HG02759 (cell line): ENCODE data around the gene ELFN1.

Source experiments
- ATAC-seq: cut with Tn5 transposase; IDR thresholded peaks from one replicate; pipeline ENCODE4 v1.9.1; 2021; ENCODE audit warnings: mild to moderate bottlenecking, moderate library complexity; ENCODE audit not compliant: unreplicated experiment

Gene ELFN1

DNA sequence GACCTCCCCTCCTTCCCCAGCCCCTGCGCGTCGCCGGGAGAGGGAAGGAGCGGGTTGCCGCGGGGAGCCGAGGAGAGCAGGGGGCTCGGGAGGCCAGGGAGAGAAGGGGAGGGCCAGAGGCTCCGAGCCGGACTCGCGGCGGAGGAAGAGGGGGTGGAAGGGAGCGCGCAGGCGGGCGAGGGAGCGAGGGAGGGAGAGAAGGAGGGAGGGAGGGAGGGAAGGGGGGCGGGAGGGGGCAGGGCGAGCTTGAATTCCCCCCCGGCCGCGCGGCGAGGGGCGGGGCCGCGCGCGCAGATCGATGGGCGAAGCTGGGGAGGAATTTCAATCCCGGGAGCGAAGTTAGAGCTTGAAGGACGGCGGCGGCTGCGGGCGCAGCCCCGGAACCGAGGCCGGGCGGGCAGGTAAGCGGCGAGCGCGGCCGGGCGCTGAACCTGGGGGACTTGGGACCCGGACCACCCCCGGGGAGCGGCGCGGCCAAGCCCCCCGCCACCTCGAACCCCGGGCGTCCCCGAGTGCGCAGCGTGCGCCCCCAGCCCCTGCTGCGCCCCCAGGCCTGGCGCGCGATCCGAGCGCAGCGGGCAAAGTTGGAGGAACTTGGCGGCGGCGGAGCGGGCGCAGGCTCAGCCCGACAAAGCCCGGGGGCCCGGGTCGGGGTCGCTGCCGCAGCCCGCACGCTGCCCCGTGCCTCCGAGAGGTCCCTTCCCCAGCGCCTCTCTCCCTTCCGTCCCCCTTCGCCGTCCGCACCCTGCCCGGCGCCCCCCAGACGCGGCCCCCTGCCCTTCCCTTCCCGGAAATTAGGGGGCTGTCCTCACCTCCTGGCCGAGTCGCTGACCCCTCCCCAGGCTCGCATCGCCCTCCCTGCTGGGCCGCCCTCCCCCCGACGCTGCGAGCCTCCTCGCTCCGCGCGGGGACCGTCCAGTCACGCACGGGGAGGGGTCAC is at the start of gene ELFN1:
Gene ELFN1, plus strand, starts transcription at position 324 of the 940 bp plus-strand sequence. CDS start 74,320 bp downstream, outside the sequence.
- no peak for ATAC-seq

DNA sequence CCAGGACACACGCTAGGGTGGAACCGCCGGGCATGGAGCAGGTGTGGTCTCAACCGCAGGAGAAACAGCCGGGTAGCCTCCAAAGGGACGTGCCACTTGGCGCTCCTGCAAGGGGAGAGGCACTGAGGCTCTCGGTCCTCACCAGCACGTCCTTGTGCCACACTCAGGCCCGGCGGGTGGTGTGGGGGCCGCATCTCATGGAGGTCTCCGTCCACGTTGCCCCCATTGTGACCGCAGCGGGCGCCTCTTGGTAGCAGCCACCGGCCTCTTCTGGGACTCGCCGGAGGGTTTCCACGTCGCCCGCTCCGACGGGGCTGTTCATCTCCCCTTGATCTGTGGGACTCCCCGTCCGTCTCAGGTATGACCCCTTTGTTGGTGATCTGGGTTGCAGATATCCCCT is 49.2 kb upstream of the ELFN1 start:
- ATAC-seq = no peak

DNA sequence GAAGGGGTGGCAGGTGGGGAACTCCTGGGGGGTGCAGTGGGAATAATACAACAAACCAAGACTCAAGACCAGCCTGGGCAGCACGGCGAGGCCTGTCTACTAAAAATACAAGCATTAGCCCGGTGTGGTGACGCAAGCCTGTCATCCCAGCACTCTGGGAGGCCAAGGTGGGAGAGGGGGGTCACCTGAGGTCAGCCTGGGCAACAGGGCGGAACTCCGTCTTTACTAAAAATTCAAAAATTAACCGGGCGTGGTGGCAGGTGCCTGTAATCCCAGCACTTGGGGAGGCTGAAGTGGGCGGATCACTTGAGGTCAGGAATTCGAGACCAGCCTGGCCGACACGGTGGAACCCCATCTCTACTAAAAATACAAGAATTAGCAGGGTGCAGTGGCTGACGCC is 48.4 kb upstream of the ELFN1 start:
- ATAC-seq = no peak

DNA sequence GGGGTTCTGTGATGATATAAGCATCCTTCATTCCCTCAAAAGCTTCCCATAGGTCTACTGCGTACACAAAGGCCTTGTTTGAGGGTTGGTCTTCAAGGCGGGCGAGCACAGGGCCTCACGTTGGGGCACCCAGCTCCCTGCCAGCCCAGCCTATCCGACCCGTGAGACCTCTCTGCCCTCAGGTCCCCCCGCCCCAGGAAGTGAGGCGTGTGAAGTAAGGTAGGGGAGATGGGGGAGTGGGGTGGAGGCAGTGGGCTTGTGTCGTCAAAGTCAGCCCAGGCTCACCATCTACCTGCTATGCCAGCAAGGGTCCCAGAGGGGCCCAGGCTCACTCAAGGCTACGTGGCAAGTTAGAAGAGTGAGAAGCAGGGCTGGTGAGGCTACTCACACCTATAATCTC is 47.6 kb upstream of the ELFN1 start:
- ATAC-seq = no peak

DNA sequence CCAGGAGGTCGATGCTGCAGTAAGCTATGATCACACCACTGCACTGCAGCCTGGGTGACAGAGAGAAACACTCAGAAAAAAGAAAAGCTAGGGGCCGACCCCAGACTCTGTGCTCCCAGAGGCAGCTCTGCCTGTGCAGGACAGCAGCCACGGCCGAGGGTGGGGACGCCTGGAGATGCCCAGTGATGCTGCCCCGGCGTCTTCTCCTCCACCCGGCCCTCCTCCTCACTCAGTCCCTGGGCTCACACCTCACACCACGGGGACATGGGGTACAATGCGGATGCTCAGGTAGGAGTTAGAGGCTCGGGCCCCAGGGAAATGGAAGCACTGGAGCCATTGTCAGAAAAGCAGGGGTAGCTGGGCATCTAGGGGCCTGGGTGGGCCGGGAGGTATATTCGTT is 46.3 kb upstream of the ELFN1 start:
- ATAC-seq = no peak

DNA sequence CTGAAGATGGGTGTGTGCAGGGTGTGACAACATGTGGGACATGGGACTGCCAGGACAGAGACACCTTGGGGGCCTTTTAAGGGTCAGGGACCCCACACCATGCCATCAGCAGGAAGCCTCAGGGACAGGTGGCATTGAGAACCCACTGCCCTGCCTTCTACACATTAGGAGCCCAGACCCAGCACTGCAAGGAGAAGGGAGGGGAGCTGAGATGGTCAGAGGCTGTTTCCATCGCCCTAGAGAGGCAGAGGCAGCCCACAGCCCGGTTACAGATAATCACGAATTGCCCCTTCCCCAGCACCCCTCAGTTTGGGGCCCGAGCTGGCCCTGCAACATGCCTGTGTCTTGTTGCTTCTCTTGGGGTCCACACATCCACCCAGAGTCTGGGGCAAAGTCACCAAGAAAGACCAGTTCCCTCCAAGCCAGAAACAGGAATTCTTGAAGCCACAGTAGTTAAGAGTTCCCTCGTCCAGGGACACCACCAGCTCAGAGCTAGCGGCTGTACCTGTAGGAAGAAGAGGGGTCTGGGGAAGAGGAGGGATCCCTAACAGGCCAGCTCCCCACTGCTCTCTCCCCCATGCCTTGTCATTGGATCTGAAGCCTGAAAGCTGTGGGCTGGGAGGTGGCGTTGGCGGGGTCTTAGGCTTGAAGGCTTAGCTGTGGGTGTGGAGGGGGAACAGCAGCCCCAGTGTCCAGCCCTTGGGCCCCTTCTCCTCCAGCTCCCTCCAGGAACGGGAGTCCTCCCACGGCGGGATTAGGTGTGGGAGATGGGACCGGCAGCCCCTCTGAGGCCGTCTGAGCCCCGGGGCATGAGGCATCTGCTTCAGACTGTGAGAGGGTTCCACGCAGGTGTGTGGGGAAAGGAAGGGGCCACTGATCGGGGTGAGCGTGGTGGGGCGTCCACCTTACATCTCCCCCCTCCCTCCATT is 44.8 kb upstream of the ELFN1 start:
- no peak for ATAC-seq

DNA sequence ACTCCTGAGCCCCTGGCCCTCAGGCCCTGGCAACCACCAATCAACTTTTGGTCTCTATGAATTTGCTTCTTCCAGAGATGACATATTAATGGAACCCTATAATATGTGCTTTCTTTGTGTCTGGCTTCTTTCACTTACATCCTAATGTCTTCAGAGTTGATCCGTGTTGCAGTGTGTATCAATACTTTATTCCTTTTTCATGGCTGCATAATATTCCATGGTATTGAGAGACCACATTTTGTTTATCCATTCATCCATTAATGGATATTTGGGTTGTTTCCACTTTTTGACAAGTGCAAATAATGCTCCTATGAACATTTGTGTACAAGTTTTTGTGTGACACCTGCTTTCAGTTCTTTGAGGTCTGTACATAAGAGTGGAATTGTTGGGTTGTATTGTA is 43.3 kb upstream of the ELFN1 start:
- no peak for ATAC-seq

DNA sequence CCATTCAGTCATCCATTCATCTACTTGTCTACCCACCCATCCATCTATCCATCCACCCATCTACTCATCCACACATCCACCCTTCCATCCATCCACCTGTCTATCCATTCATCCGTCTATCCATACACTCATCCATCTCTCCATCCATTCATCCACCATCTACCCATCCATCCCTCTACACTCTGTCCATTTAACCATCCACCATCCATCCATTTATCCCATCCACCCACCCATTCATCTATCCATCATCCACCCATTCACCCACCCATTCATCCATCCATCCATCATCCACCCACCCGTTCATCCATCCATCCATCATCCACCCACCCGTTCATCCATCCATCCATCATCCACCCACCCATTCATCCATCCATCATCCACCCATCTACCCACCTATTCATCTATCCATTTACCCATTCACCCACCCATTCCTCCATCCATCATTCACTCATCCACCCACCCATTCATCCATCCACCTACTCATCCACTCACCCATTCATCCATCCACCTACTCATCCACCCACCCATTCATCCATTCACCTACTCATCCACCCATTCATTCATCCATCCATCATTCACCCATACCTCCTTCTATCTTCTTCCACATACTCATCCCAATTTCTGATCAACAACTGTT is 39.3 kb upstream of the ELFN1 start:
- ATAC-seq = no peak

DNA sequence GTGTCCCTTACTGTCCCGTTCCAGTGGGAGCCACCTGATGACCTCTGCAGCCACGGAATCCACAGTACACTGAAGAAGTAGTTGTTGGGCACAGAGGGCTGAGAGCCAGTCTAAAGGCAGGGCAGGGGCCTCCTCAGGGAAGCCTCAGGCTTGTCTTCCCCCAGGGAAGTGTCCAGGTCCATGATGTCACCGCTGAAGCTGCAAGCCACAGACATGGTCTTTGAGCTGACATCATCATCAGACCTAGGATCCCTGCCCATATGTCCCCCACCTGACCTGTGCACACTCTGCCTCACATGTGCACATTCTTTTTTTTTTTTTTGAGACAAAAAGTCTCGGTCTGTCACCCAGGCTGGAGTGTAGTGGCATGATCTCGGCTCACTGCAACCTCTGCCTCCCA is 38.4 kb upstream of the ELFN1 start:
- no peak for ATAC-seq

DNA sequence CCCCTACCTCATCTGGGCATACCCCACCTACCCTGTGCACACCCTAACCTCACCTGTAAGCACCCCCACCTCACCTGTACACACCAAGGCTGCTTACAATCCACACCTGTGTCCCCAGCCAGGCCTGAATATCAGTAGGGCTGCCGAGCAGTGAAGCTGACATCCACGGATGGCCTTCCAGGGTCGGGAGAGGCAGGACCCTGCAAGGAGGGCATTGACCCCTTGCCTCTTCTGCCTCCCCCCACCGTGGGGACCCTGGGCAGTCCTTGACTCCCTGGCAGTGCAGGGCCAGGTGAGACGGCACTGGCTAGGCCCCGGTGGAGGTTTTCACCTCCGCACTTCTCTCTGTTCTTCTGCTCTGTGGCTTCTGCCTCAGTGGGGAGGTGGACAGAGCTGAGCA is 37.6 kb upstream of the ELFN1 start:
- ATAC-seq = no peak

DNA sequence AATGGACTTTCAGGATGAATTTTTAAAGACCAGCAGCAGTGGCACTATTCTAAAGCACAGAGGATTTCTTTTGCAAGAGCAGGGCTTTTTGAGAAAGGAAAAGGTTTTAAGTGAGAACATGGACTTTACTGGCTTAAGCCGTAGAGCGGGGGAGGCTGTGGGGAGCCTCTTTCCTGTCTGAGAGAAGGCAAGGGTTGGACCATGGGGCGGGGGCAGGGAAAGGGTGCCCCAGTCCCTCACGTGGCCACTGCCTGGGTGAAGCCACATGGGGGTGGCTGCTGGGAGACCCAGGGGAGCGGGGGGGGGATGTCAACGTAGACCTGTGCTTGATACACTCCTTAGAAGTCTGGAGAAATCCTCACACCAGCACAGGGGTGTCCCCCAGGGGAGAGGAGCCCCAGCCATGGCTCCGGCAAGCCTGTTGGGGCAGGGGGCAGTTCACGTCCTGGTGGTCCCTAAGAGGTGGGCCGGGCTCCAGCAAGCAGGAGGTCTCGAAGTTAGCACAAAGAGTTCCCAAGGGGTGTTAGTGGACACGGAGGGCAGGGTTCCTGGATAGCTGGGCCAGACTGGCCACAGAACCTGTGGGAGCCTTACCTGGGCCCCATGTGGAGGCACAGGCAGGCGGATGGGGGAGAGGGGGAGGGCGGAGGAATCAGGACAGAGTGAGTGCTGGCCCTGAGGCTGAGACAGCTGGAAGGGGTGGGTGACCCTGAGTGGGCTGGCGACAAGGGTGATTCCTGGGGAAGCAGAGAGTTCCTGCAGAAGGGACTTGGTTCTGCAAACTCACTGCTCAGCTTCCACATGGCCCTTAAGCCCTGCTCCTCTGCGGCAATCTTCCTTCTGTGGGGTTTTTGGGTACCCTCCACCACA is 36.9 kb upstream of the ELFN1 start:
- ATAC-seq = no peak

DNA sequence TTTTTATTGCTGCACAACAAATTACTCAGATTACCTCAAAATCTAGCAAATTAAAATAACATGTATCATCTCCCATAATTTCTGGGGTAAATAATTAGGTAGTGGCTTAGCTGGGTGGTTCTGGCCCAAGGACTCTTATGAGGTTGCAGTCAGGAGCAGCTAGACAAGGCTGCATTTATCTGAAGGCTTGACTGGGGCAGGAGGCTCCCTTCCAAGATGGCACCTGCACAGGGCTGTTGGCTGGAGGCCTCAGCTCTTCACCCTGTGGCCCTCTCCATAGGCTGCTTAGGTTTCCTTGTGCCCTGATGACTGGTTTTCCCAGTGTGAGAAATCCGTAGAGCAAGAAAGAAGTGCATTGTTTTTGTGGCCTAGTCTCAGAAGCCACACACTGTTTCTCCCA is 34.7 kb upstream of the ELFN1 start:
- ATAC-seq = no peak

DNA sequence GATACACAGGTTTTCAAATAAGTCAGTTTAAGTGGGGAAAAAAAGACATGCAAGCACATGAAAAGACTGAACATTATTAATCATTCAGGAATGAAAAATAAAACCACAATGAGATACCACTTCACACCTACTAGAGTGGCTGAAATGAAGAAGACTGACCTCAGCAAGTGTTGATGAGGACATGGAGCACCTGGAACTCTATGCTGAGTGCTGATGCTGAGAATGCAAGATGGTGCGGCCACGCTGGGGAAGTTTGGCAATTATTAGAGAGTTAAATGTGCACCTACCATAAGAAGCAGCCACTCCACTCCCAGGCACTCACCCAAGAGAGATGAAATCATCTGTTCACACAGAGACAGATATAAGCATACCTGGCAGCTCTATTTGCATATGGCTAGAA is 32.9 kb upstream of the ELFN1 start:
- no peak for ATAC-seq

DNA sequence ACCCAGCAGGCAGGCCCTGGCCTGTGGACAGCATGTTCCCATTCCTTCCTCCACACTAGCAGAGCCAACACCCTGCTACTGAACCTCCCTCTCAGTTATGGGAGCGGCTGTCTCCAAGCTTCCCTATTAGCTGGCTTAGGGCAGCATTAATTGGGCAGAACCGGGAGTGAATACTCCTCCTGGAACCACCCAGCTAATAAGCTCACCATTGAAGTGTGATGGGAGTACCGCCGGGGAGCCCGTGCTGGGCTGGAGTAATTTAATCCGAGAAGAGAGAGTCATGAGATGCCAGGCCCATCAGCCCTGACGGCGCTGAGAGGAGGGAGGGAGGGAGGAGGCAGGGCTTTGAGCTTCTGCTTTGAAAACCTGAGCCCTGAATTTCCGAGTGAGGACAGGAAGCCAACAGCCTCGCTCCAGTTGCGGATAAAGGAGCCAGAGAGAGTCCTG is 31.8 kb upstream of the ELFN1 start:
- ATAC-seq = no peak

DNA sequence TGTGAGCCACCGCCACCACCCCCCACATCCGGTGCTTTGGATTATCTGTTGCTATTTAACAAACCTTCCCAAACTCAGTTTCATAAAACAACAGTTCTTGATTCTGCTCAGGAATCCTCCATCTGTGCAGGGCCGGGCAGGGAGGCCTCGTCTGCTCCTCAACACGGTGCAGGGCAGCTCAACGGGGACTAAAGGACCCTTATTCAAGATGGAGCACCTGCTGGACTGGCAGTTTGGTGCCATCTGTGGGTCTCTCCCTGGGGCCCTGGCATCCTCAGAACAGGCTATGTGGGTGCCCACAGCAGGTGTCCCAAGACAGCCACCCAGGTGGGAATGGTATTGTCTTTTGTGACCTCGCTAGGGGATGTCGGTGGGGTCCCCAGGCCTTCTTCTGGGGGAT is 31.0 kb upstream of the ELFN1 start:
- no peak for ATAC-seq

DNA sequence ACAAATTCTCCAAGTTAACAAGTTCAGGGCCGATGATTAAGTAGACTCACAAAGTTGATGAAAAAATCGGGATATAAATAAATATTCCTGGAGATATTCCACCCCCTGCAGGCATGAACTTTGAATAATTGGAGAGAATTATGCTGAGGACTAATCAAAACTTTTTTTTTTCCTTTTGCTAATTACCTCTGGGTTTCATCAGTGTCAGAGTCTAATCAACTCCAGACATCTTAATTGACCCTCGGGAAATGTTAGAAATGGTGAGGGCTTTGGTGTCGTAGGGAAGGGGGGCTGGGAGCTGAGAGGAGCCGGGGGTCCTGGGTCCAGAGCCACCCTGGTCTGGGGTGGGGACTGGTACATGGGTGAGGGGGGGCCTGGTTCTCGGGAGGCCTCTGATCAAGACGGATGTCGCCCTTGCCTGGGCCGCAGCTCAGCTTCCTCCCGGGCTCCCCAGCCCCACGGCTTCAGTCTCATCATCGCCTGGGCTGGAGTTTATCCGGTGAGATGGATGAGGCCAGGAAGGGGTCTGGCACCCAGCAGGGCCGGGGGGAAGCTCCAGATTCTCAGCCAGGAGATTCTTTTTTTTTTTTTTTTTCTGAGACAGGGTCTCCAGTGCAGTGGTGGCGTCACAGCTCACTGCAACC is 30.4 kb upstream of the ELFN1 start:
- no peak for ATAC-seq

DNA sequence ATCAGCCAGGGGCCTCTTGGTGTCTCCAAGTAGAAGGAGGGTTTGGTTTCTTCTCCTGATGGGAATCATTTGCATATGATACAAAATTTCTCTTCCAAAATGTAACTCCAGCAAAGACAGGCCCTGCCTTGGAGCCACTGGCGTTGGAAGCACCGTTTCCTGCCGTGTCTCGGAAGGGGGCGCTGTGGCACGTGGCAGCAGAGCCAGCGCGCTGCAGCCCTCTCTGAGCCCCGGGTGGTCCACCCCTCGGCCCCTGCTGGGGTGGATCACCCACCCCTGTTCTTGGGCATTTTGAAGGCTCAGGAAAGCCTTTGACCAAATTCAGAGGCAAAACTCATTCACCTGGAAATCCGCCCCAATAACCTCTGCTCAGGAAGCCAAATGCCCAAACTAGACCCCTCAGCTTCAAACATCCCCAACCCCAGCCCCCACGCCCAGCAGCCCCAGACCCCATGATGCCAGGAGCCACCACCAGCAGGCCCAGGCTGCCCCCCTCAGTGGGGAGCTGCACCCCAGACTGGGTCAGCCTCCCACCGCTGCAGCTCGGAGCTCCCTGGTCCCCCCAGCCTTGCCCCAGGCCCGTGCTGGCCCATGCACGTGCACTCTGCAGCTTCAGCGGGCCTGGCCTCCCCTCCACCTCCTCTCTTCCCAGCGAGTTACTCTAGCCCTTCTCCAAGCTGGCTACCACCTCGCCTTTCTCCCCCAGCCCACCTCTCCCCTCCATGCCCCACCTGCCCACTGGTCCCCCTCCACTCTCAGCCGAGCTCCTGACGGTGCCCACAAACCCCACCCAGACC is 29.5 kb upstream of the ELFN1 start:
- ATAC-seq = no peak

DNA sequence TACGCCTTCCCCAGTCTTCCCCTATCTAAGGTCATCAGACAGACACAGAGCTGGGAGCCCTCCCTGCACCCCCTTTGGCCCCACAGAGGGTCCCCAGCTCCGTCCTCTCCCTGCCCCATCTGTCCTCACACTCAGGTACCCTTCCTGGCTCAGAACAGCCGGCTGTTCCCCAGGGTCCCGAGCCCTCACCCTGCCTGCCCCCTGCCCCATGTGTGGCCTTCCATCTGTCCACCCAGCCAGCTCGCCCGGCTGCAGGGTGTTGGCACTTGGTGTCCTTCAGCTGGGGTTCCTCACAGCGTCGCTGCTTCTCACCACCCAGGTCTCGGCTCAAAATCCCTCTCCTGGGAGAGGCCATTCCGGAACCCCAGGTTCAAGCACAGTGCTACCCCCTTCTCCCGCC is 28.9 kb upstream of the ELFN1 start:
- no peak for ATAC-seq

DNA sequence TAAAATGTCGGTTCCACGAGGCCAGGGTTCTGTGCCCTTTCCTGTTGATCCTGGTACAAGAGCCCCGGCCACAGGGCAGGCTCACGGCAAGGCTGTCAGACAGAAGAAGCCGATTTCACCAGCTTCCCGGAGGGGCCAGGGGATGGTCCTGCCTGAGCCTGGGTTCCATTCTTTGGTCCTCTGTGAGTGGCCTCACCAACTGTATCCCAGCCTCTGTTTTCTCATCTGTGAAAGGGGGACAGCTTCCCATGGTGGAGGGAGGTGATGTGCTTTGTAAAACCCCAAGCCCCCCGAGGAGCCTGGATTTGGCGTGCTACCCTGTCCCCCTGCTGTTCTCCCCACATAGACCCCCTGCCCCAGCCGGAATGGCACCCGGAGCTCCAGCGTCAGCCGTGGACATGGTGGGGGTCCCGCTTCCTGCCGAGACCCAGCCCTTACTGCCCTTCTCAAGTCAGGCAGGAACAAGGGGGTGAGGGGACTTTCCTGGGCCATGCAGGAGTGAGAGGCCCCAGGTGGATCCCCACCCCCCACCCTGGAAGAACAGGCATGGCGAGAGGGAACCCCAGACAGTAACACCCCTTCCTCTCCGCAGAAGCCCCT is 28.3 kb upstream of the ELFN1 start:
- no peak for ATAC-seq
